K562 (cell line): ENCODE results near the gene GCN1.

Source experiments
- GABPB1 ChIP-seq: sonication (generic); formaldehyde crosslinking; IDR thresholded peaks from 2 replicates; pipeline ENCODE4 v1.8.0; 2022; ENCODE audit warnings: mild to moderate bottlenecking, missing genetic modification reagents
- L3MBTL2 ChIP-seq: fragments of 450-650 bp; IDR thresholded peaks from 2 replicates; pipeline ENCODE4 v1.6.1; 2016; ENCODE audit warnings: mild to moderate bottlenecking, moderate library complexity
- MAFK ChIP-seq: IDR thresholded peaks from 2 replicates; pipeline ENCODE4 v1.6.1; 2011; ENCODE audit warnings: low read length, improper control_type of control experiment
- MEIS2 ChIP-seq: fragments of 450-650 bp; IDR thresholded peaks from 2 replicates; pipeline ENCODE4 v1.6.1; 2014; ENCODE audit warnings: mild to moderate bottlenecking; ENCODE audit not compliant: partially characterized antibody
- NR2F6 ChIP-seq: fragments of 450-650 bp; formaldehyde crosslinking; IDR thresholded peaks from 2 replicates; pipeline ENCODE4 v1.4.0; 2020; ENCODE audit warnings: mild to moderate bottlenecking
- PML ChIP-seq: IDR thresholded peaks from 2 replicates; pipeline ENCODE4 v1.6.1; 2012; ENCODE audit warnings: low read length, inconsistent platforms
- PRPF4 ChIP-seq: fragments of 200-400 bp; formaldehyde crosslinking; IDR thresholded peaks from one replicate; pipeline ENCODE4 v1.6.1; 2017; ENCODE audit warnings: low read length, low read depth, mild to moderate bottlenecking; ENCODE audit not compliant: insufficient read depth, poor library complexity, severe bottlenecking
- SLC30A9 ChIP-seq: fragments of 250-450 bp; sonication (Bioruptor Pico); IDR thresholded peaks from 2 replicates; pipeline ENCODE4 v1.8.0; 2022; ENCODE audit warnings: mild to moderate bottlenecking, moderate library complexity
- ZKSCAN8 ChIP-seq: fragments of 200-800 bp; sonication (Bioruptor generic); IDR thresholded peaks from 2 replicates; pipeline ENCODE4 v1.6.1; 2016; ENCODE audit warnings: missing genetic modification characterization, missing compliant biosample characterization
- TF ChIP-seq, protein P1 (sequence below), 3 experiments: IDR thresholded peaks in 2 of 3; conservative IDR thresholded peaks in 1 of 3; 2 replicates each; pipeline ENCODE4 v1.5.1; 2011 to 2012; ENCODE audit warnings: low read length in 3 of 3, mild to moderate bottlenecking in 3 of 3, control low read depth in 2 of 3, improper control_type of control experiment in 1 of 3, inconsistent platforms in 1 of 3, low read depth in 1 of 3, mixed read lengths in 1 of 3, moderate library complexity in 1 of 3; ENCODE audit not compliant: insufficient read depth in 2 of 3
- TF ChIP-seq, protein P2 (sequence below): fragments of 450-650 bp; formaldehyde crosslinking; IDR thresholded peaks from 2 replicates; pipeline ENCODE4 v1.4.0; 2022; ENCODE audit warnings: missing genetic modification characterization

GRCh38 chr12:120145164-120145563, 49.4 kb downstream of the GCN1 start:
- TF ChIP-seq SLC30A9 (no peak), MAFK (no peak), L3MBTL2 (no peak), PRPF4 (no peak), PML (no peak), NR2F6 (CRISPR knock-in tag) (no peak), GABPB1 (CRISPR knock-in tag) (no peak), ZKSCAN8 (CRISPR knock-in tag) (no peak), MEIS2 (no peak)
- TF ChIP-seq, protein P1, sequence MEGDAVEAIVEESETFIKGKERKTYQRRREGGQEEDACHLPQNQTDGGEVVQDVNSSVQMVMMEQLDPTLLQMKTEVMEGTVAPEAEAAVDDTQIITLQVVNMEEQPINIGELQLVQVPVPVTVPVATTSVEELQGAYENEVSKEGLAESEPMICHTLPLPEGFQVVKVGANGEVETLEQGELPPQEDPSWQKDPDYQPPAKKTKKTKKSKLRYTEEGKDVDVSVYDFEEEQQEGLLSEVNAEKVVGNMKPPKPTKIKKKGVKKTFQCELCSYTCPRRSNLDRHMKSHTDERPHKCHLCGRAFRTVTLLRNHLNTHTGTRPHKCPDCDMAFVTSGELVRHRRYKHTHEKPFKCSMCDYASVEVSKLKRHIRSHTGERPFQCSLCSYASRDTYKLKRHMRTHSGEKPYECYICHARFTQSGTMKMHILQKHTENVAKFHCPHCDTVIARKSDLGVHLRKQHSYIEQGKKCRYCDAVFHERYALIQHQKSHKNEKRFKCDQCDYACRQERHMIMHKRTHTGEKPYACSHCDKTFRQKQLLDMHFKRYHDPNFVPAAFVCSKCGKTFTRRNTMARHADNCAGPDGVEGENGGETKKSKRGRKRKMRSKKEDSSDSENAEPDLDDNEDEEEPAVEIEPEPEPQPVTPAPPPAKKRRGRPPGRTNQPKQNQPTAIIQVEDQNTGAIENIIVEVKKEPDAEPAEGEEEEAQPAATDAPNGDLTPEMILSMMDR (IDR thresholded peaks at IDR 0.05 in 2 of 3, conservative IDR thresholded peaks at IDR 0.05 in 1 of 3; ENCODE audit: insufficient read depth in 2 of 3, low read depth in 1 of 3, low read length in 3 of 3) = no peak
- TF ChIP-seq, protein P2, sequence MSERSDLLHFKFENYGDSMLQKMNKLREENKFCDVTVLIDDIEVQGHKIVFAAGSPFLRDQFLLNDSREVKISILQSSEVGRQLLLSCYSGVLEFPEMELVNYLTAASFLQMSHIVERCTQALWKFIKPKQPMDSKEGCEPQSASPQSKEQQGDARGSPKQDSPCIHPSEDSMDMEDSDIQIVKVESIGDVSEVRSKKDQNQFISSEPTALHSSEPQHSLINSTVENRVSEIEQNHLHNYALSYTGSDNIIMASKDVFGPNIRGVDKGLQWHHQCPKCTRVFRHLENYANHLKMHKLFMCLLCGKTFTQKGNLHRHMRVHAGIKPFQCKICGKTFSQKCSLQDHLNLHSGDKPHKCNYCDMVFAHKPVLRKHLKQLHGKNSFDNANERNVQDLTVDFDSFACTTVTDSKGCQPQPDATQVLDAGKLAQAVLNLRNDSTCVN (CRISPR knock-in tag) = no peak
